Prostate gland (tissue), 2 donors: ENCODE results near the gene C3orf70. TPM values are rescaled to one million over a fixed set of nuclear protein-coding genes. Genes with fewer than 3 reads are reported as not detected.

Source experiments
- DNase-seq: peaks from one replicate; pipeline ENCODE4 v3.0.0-alpha.2; 2019; ENCODE audit warnings: low spot score
- H3K27ac ChIP-seq, 2 donors: fragments of 200-600 bp; sonication (generic); 2 replicates each; pipeline ENCODE4 v1.5.1; 2017 to 2019
- H3K27me3 ChIP-seq: fragments of 200-600 bp; sonication (generic); replicated peaks from 2 replicates; pipeline ENCODE4 v1.5.1; 2019; ENCODE audit not compliant: insufficient read depth
- H3K36me3 ChIP-seq, 2 donors: fragments of 200-600 bp; sonication (generic); 1 replicate in 1 of 2; 2 replicates in 1 of 2; pipeline versions ENCODE4 v1.5.1 to v1.8.1; 2017 to 2019
- H3K4me1 ChIP-seq: fragments of 200-600 bp; sonication (generic); replicated peaks from 2 replicates; pipeline ENCODE4 v1.5.1; 2019
- H3K4me3 ChIP-seq, 2 donors: fragments of 200-600 bp; sonication (generic); 2 replicates each; pipeline ENCODE4 v1.5.1; 2017 to 2019
- H3K9me3 ChIP-seq: fragments of 200-600 bp; sonication (generic); 2 replicates; pipeline ENCODE4 v1.5.1; 2017
- CTCF ChIP-seq, 4 experiments: fragments of 200-600 bp in 2 of 4; fragments of 450-650 bp in 2 of 4; sonication (generic) in 2 of 4; IDR thresholded peaks; 1 replicate in 3 of 4; 2 replicates in 1 of 4; pipeline ENCODE4 v1.5.1; 2016 to 2019; ENCODE audit warnings: antibody characterized with exemption in 4 of 4, mild to moderate bottlenecking in 2 of 4, moderate library complexity in 2 of 4
- POLR2A ChIP-seq: fragments of 450-650 bp; IDR thresholded peaks from one replicate; pipeline ENCODE4 v1.6.1; 2016; ENCODE audit warnings: antibody characterized with exemption, mild to moderate bottlenecking
- POLR2AphosphoS5 ChIP-seq: sonication (generic); formaldehyde crosslinking; IDR thresholded peaks from one replicate; pipeline ENCODE4 v1.6.1; 2017; ENCODE audit warnings: antibody characterized with exemption
- WGBS: methylation state at CpG from one replicate; pipeline ENCODE4 v1.1.5; 2018; 5-methylcytosine and 5-hydroxymethylcytosine counted together
- intact Hi-C: fragments of 100-400 bp; cut with DNase I; formaldehyde crosslinking; loops from one replicate; pipeline ENCODE4 v1.14.2; 2022
- total RNA-seq, 2 donors: library from RNA; depleted of rRNA; stranded (reverse); fragments of >200 nt; gene quantifications; one replicate each; pipeline ENCODE4 v1.1.0, GENCODE V29; 2016

C3orf70 gene
- total RNA-seq, 2 donors from 2014 or later, result 5.7 to 21.2 TPM

- H3K9me3 ChIP-seq, result no peaks in the 10 kb centered on the region
- WGBS, result 68% methylated on average over 7 of the region's 7 CpGs
- no peak overlapping the region for H3K27ac ChIP-seq
- TF ChIP-seq CTCF (IDR thresholded peaks at IDR 0.05) (no peak), POLR2A (no peak), POLR2AphosphoS5 (no peak)
- intact Hi-C loops, result no loop called here
- H3K27me3 ChIP-seq, result no peaks in the 10 kb centered on the region
- H3K4me1 ChIP-seq, result no peaks in the 10 kb centered on the region
- no peak overlapping the region for H3K4me3 ChIP-seq
- H3K36me3 ChIP-seq, result no peaks in the 10 kb centered on the region
- DNase-seq, result no peak
Observed at GRCh38 chr3:185103359-185104127, 49.3 kb downstream of the C3orf70 start.

- DNase-seq, result no peak
- Histone ChIP-seq H3K27me3 (no peaks in the 10 kb centered on the region), H3K4me3 (no peak overlapping the region), H3K27ac (no peak overlapping the region), H3K36me3 (no peaks in the 10 kb centered on the region), H3K9me3 (no peaks in the 10 kb centered on the region), H3K4me1 (no peaks in the 10 kb centered on the region)
- intact Hi-C loops, result no loop called here
- TF ChIP-seq POLR2A, result no peak
- no peak for TF ChIP-seq CTCF (IDR thresholded peaks at IDR 0.05)
- no peak for TF ChIP-seq POLR2AphosphoS5
- WGBS, result 61% methylated on average over 4 of the region's 4 CpGs
Observed at GRCh38 chr3:185094697-185095096, 58.2 kb downstream of the C3orf70 start.

GRCh38 chr3:185093116-185093515, 59.7 kb downstream of the C3orf70 start:
- DNase-seq, result no peak
- H3K4me1 ChIP-seq, result no peaks in the 10 kb centered on the region
- H3K27ac ChIP-seq, result no peak overlapping the region
- H3K4me3 ChIP-seq, result no peak overlapping the region
- TF ChIP-seq POLR2AphosphoS5 (no peak), CTCF (IDR thresholded peaks at IDR 0.05) (no peak)
- H3K9me3 ChIP-seq, result no peaks in the 10 kb centered on the region
- no peaks in the 10 kb centered on the region for H3K27me3 ChIP-seq
- H3K36me3 ChIP-seq, result no peaks in the 10 kb centered on the region
- intact Hi-C loops, result no loop called here

DNA sequence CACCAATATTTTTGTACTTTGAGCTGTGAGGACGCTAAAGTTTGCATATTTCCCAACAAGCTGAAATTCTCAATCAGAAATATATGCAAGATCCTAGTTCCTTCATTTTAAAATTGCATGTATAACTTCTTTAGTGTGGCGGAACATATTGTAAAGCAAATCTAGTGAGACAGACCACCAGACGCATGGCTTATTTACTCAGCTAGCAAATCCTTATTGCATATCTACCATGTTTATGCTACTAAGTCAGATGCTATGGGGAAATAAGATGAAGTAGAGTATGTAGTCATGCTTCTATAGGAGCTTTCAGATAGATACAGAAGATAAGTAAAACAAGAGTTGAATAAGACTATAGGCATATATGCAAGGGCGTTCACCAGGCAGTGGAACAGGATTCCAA, 62.0 kb downstream of the C3orf70 start:
- TF ChIP-seq CTCF (IDR thresholded peaks at IDR 0.05), result no peak
- TF ChIP-seq POLR2A, result no peak
- TF ChIP-seq POLR2AphosphoS5, result no peak
- Histone ChIP-seq H3K27ac (no peak overlapping the region), H3K4me1 (no peaks in the 10 kb centered on the region), H3K9me3 (no peaks in the 10 kb centered on the region), H3K4me3 (no peak overlapping the region), H3K36me3 (no peaks in the 10 kb centered on the region), H3K27me3 (no peaks in the 10 kb centered on the region)
- DNase-seq, result no peak
- WGBS, result 91% methylated on average over 4 of the region's 4 CpGs
- intact Hi-C loops, result no loop called here

- Histone ChIP-seq H3K36me3 (no peaks in the 10 kb centered on the region), H3K27ac (no peak overlapping the region), H3K27me3 (no peaks in the 10 kb centered on the region), H3K4me3 (no peak overlapping the region), H3K9me3 (no peaks in the 10 kb centered on the region), H3K4me1 (no peaks in the 10 kb centered on the region)
- TF ChIP-seq CTCF (IDR thresholded peaks at IDR 0.05), result no peak
- no peak for DNase-seq
- intact Hi-C loops, result loop anchor here (5.0 kb wide), 1 partner anchor 88 kb away; no protein-coding TSS in a partner anchor
Observed at GRCh38 chr3:185089751-185090150, 63.1 kb downstream of the C3orf70 start.
